8988T (cell line): ENCODE results near the gene HSD17B1.
"Not testable (repeated sequence)": the region's sequence is repeated elsewhere in the genome, so short reads cannot be mapped to it uniquely, and the experiment has no call there.

Experiments used
- DNase-seq: peaks from one replicate; pipeline ENCODE4 v3.0.0; 2011

Gene HSD17B1

DNA sequence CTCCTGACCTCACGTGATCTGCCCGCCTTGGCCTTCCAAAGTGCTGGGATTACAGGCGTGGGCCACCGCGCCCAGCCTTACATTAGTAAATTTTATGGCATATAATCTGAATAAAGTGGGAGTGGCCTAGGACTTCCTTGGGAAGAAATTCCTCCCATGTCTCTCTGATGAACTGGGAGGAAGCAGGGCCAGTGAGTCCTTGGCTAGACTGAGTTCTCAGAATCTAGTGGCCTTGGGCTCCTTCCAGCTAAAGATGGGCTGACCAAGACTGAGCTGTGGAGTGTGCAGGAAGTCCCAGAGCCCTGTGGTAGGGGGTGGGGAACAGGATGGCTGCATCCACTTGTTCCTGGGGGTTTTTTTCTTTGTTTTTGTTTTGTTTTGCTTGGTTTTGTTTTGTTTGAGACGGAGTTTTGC is 26.7 kb upstream of the HSD17B1 start:
- no peak for DNase-seq

DNA sequence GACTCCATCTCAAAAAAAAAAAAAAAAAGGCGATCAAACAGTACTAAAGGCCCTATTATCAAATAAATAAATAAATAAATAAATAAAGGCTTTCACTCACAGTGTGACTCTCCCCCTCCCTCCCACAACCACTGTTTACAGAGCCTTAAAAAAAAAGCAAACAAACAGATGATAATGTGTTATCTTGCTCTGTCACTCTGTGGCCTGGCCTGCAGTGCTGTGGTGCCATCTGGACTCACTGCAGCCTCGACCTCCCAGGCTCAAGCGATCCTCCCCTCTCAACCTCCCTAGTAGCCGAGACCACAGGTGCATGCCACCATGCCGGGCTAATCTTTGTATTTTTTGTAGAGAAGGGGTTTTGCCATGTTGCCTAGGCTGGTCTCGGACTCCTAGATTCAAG is 24.8 kb upstream of the HSD17B1 start:
- no peak for DNase-seq

DNA sequence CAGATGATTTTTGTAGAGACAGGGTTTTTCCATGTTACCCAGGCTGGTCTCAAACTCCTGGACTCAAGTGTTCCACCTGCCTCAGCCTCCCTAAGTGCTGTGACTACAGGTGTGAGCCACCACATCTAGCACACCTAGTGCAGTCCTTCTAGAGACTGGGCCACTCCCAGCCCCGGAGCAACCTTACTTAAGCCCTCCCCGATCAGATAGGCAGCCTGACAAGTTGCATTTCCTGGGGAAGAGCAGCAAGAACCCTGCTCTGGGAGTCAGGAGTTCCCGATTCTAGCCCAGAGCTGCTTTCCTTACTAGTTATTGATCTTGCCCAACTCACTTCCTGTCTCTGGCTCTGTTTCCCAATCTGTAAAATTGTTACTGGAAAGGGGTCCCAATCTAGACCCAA is 23.7 kb upstream of the HSD17B1 start:
- DNase-seq: no peak

DNA sequence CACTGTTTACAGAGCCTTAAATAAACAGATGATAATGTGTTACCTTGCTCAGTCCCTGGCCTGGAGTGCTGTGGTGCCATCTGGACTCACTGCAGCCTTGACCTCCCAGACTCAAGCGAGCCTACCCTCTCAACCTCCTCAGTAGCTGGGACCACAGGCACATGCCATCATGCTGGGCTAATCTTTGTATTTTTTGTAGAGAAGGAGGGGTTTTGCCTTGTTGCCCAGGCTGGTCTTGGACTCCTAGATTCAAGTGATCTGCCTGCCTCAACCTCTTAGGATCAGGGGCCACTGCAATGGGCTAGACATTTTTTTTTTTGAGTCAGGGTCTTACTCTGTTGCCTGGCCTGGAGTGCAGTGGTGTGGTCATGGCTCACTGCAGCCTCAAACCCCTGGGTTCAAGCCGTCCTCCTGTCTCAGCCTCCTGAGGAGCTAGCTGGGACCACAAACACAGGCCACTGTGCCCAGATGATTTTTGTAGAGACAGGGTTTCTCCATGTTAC is 21.7 kb upstream of the HSD17B1 start:
- no peak for DNase-seq

DNA sequence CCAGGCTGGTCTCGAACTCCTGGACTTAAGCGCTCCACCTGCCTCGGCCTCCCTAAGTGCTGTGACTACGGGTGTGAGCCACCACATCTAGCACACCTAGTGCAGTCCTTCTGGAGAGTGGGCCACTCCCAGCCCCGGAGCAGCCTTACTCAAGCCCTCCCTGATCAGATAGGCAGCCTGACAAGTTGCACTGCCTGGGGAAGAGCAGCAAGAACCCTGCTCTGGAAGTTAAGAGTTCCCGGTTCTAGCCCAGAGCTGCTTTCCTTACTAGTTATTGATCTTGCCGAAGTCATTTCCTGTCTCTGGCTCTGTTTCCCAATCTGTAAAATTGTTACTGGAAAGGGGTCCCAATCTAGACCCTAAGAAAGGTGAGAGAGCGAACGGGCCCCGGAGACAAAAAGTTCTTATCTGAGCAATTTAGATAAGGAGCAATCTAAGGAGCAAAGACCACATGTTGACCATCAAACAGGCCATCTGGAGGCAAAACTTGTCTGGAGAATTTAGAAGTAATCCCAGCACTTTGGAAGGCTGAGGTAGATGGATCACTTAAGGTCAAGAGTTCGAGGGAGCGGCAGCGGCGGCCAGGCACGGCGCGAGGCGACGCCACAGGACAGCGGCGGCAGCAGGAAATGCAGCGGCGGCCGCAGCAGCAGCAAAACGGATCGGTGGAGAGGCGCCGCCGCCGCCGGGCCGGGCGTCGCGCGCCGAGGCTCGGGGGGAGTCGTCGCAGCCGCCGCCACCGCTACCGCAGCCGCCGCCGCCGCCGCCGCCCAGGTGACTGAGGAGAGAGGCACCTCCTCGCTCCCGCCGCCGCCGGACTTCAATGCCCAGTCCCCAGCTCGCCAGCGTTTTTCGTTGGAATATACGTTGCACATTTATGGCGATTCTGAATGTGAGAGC is 21.0 kb upstream of the HSD17B1 start:
- DNase-seq: no peak

DNA sequence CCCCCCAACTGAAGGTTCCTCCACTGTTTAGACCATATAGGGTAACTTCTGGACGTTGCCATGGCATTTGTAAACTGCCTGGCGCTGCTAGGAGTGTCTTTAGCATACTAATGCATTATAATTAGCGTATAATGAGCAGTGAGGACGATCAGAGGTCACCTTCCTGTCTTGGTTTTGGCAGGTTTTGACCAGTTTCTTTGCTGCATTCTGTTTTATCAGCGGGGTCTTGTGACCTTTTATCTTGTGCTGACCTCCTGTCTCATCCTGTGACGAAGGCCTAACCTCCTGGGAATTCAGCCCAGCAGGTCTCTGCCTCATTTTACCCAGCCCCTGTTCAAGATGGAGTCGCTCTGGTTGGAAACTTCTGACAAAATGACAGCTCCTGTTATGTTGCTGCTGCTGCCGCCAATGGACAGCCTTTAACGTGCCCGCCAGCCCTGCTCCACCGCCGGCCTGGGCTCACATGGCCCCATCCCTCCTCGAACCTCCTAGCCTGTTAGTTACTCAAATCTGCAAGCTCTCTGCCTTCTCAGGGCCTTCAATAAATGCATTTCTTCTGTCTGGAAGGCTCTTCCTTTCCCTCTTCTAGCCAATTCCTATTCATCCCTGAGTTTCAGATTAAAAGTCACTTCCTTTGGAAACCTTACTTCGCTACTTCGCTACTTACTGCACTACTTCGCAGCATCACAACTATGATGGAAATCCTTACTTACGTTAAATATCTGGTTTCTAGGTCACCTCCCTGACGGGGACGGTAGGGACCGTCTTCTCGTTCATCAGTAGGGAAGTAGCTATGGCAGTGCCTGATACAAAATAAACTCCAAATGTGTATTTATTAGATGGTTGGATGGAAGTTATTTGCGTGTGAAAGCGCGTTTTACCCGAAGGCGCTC is 17.3 kb upstream of the HSD17B1 start:
- no peak for DNase-seq

DNA sequence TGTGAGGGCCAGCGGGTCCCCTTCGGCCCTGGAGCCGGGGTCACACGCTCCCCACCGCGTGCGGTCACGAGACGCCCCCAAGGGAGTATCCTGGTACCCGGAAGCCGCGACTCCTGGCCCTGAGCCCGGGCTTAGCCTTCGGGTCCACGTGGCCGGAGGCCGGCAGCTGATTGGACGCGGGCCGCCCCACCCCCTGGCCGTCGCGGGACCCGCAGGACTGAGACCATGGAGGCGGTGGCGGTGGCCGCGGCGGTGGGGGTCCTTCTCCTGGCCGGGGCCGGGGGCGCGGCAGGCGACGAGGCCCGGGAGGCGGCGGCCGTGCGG is 16.7 kb upstream of the HSD17B1 start, which contains the start of gene NAGLU:
Gene NAGLU (plus strand): TSS at position 194 of the 324 bp plus-strand sequence. CDS start 32 bp downstream, at position 226.
- peak; percentile 96 for DNase-seq

DNA sequence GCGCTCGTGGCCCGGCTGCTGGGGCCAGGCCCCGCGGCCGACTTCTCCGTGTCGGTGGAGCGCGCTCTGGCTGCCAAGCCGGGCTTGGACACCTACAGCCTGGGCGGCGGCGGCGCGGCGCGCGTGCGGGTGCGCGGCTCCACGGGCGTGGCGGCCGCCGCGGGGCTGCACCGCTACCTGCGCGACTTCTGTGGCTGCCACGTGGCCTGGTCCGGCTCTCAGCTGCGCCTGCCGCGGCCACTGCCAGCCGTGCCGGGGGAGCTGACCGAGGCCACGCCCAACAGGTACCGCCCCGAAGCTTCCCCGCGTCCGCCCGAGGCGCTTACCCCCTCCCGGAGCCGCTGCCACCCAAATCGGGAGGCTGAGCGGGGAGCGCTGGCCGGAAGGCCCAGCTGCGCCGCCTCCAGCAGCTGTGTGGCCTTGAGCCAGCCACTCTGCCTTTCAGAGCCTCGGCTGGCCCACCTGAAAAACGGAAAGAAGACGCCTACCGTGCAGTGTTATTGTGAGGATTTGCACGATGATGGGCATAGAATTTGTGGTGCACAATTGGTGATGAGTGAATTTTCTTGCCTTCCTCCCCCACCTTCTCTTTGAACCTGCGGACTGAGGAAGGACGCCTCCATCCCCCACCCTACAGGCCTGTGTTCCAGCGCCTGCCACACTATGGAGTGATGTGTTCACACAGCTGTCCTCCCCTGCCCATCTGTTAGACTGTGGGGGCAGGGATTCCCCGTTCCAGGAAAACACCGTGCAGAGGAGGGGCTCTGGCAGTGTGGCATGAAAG is 16.2 kb upstream of the HSD17B1 start:
- peak; percentile 90 for DNase-seq

DNA sequence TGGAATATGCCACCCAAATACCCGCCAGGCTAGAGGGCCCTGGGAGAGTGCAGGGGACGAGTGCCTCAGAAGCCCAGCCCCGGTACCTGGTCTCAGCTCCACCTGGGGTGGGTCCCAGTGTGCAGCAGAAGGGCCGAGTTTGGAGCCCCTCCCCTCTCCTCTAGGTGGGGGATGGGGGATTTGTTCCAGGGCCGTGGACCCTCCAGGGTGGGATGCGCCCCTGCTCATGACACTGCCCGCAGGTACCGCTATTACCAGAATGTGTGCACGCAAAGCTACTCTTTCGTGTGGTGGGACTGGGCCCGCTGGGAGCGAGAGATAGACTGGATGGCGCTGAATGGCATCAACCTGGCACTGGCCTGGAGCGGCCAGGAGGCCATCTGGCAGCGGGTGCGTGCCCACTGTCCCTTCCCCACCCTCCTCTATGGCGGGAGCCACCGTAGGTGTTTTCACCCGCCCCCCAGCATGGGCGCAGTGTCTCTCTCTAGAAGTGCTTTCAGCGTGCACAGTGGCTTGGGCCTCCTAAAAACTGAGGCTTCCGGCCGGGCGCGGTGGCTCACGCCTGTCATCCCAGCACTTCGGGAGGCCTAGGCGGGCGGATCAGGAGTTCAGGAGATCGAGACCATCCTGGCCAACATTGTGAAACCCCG is 15.4 kb upstream of the HSD17B1 start:
- no peak for DNase-seq

DNA sequence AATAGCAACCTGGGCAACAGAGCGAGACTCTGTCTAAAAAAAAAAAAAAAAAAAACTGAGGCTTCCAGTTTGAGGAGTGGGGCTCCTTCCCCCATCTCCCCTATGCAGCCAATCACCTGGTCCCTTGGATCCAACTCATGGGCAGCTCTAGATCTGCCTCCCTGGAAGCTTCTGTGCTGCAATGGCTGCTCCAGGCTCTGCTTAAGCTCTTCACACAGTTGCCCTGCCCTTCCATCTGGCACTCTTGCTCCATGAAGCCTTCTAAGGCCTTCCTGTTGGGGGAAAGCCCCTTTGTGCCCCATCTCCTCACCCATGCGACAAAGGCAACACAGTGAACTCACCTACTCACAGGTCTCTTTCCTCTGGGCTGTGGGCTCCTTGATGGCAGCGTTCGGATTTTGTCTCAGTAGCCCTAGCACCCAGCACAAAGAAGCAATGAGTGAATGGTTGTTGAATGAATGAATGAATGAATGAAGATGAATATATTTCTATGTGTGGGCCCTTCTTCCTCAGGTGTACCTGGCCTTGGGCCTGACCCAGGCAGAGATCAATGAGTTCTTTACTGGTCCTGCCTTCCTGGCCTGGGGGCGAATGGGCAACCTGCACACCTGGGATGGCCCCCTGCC is 14.8 kb upstream of the HSD17B1 start:
- DNase-seq: no peak

DNA sequence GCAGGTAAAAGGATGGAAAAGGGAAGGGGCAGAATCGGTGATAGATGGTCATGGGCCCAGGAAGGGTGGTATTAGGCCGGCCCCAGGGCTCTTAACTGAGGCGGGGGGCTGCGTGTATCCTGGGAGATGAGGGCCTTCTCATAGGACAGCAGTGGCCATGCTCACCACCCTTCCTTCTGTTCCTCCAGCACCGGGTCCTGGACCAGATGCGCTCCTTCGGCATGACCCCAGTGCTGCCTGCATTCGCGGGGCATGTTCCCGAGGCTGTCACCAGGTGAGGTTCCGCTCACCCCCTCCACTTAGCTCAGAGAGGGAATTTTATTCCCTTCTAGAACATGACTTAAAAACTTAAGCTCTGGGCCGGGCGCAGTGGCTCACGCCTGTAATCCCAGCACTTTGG is 14.2 kb upstream of the HSD17B1 start:
- DNase-seq: no peak

DNA sequence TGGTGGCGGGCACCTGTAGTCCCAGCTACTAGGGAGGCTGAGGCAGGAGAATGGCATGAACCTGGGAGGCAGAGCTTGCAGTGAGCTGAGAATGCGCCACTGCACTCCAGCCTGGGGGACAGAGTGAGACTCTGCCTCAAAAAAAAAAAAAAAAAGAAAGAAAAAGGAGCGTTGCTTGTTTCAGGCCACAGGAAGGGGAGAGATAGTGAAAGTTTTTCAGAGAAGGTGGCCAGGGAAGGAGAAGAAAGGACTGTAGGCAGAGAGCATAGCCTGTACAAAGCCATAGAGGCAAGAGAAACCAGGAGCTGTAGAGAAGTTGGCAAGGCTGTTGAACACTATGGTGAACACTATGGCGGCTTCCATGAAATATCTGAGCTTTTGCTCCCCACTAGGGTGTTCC is 12.2 kb upstream of the HSD17B1 start:
- DNase-seq: not testable (repeated sequence)

DNA sequence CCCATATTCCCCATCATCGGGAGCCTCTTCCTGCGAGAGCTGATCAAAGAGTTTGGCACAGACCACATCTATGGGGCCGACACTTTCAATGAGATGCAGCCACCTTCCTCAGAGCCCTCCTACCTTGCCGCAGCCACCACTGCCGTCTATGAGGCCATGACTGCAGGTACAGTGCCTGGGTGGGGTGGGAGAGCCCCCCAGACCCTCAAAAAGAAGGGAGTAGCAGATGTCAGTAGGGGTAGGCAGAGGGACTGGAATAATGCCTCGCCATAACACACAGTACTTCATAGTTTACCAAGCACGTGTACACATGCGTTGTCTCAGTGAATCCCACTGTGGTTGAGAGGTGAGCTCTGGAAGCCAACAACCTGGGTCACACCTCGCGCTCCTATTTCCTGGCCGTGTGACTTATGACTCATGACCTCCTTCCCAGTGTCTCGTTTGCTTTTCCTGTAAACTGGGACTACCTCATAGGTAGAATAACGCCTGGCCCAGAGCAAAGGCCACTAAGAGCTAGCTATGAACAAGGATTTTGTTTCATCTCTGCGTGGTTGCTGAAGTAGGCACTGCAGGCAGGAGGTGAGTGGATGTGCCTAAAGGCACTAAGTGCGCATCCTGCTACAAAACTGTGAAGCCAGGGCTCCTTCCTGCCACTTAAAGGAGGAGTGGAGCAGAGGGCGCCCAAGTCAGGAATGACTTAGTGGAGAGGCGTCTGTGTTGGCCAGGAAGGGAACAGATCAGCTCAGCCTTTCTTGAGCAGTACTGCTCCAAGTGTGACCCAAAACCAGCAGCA is 11.5 kb upstream of the HSD17B1 start:
- DNase-seq: no peak

DNA sequence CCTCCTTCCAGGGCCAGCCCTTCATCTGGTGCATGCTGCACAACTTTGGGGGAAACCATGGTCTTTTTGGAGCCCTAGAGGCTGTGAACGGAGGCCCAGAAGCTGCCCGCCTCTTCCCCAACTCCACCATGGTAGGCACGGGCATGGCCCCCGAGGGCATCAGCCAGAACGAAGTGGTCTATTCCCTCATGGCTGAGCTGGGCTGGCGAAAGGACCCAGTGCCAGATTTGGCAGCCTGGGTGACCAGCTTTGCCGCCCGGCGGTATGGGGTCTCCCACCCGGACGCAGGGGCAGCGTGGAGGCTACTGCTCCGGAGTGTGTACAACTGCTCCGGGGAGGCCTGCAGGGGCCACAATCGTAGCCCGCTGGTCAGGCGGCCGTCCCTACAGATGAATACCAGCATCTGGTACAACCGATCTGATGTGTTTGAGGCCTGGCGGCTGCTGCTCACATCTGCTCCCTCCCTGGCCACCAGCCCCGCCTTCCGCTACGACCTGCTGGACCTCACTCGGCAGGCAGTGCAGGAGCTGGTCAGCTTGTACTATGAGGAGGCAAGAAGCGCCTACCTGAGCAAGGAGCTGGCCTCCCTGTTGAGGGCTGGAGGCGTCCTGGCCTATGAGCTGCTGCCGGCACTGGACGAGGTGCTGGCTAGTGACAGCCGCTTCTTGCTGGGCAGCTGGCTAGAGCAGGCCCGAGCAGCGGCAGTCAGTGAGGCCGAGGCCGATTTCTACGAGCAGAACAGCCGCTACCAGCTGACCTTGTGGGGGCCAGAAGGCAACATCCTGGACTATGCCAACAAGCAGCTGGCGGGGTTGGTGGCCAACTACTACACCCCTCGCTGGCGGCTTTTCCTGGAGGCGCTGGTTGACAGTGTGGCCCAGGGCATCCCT is 9.3 kb upstream of the HSD17B1 start:
- DNase-seq: no peak

DNA sequence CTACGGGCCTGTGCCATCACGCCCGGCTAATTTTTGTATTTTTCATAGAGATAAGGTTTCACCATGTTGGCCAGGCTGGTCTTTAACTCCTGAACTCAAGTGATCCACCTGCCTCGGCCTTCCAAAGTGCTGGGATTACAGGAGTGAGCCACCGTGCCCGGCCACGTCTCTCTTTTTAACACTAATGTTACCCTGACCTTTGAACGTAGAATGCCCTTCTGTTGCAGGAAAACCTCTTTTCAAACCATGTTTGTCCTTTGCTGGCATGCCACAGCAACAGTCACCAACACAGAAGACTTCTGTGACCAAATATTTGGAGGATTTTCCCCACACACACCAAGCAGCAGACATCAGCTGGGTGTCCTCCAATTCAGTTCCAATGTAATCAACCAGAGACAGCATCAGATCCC is 7.8 kb upstream of the HSD17B1 start:
- DNase-seq: no peak

DNA sequence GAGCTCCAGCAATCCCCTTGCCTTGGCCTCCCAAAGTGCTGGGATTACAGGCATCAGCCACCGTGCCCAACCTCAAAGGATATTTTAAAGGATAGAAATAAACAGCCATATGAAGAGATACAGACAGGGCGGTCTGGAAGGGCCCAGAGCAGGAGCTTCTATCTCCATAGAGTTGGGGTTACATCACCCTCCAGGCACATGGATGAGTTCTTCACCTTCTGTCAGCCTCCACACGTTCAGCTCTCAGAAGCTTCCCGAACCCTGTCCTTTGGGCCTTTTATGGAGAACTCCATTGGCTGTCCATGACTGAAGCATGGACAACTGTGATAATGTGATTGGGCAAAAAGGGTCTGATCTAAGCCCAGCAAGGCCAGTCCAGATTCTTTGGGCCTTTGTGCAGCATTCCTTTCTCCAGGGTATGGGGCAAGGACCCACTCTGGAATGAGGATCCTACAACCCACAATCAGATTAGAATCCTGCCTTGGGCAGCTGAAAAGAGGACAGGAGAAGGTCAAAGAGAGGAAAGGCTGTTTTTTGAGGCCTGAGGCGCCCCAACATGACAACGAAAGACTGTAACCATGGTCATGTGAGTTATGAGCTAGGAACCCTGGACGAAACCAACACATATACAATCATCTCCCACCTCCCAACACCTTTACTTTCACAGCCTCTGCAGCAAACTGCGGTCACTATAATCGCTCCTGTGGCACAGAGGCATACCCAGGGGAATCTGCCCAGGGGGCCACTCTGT is 6.8 kb upstream of the HSD17B1 start:
- not testable (repeated sequence) for DNase-seq

DNA sequence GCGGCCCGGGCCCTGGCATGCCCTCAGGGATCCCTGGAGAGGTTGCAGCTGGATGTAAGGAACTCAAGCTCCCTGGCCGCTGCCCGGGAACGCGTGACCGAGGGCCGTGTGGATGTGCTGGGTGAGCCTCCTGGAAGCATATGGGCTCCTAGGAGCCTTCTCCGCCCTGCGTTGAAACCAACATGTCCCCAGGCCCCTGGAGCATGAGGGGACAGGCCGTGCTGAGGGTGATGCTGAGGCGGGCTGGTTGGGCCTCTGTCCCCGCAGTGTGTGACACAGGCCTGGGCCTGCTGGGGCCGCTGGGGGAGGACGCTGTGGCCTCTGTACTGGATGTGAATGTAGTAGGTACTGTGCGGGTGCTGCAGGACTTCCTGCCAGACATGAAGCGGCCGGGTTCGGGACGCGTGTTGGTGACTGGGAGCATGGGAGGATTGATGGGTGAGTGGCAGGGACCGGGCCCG is 5.7 kb upstream of the HSD17B1 start:
- DNase-seq: no peak

DNA sequence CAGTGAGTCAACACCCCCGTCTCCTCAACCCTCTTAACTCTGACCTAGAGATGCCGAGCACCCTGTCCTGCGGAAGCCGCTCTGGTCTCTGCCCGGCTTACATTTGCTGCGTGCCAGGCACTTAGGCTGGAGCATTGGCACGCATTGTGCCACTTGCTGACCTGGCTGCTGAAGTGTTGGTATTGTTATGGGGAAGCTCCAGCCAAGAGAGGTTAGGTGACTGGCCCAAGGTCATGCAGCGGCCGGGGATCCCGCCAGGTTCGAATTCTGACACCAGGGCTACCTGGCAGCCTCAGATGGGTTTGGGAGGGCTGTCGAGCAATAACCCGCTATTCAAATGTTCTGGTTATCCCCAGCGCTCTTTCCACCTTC is 5.0 kb upstream of the HSD17B1 start:
- no peak for DNase-seq
